Activated T-cell treated with anti-CD3 and anti-CD28 coated beads, Interleukin-2, amount 50 U/mL, for 1 hour (primary cell): ENCODE data around the gene SPINT2.
"Not testable (repeated sequence)": the region's sequence is repeated elsewhere in the genome, so short reads cannot be mapped to it uniquely, and the experiment has no call there.

ENCODE experiments used
- DNase-seq: peaks from one replicate; pipeline ENCODE4 v3.0.0-alpha.2; 2020

SPINT2 gene

GRCh38 chr19:38243279-38243673, 21.1 kb upstream of the SPINT2 start:
- no peak for DNase-seq

- no peak for DNase-seq
Observed at GRCh38 chr19:38245826-38246498, 18.4 kb upstream of the SPINT2 start.

GRCh38 chr19:38247126-38247525, 17.2 kb upstream of the SPINT2 start:
- DNase-seq, result no peak

GRCh38 chr19:38247734-38248268, 16.6 kb upstream of the SPINT2 start:
- no peak for DNase-seq

GRCh38 chr19:38248421-38248820, 16.0 kb upstream of the SPINT2 start:
- no peak for DNase-seq

GRCh38 chr19:38250428-38250820, 13.9 kb upstream of the SPINT2 start:
- DNase-seq, result no peak

GRCh38 chr19:38250821-38251563, 13.4 kb upstream of the SPINT2 start:
- no peak for DNase-seq

- no peak for DNase-seq
Observed at GRCh38 chr19:38251564-38252051, 12.8 kb upstream of the SPINT2 start.

GRCh38 chr19:38252385-38252784, 12.0 kb upstream of the SPINT2 start:
- no peak for DNase-seq

- no peak for DNase-seq
Observed at GRCh38 chr19:38252941-38253691, 11.3 kb upstream of the SPINT2 start.

GRCh38 chr19:38253788-38254187, 10.6 kb upstream of the SPINT2 start:
- no peak for DNase-seq

GRCh38 chr19:38255383-38256014, 8.9 kb upstream of the SPINT2 start:
- no peak for DNase-seq

- not testable (repeated sequence) for DNase-seq
Observed at GRCh38 chr19:38261942-38262341, 2.4 kb upstream of the SPINT2 start.

GRCh38 chr19:38262585-38263268, 1.6 kb upstream of the SPINT2 start:
- no peak for DNase-seq

- DNase-seq, result peak; percentile 83
Observed at GRCh38 chr19:38263689-38264485, 486 bp upstream of the SPINT2 start.

GRCh38 chr19:38265213-38265861, 964 bp downstream of the SPINT2 start:
- no peak for DNase-seq

GRCh38 chr19:38265921-38266429, 1.6 kb downstream of the SPINT2 start:
- no peak for DNase-seq

GRCh38 chr19:38266981-38267597, 2.7 kb downstream of the SPINT2 start:
- no peak for DNase-seq

GRCh38 chr19:38267761-38268483, 3.5 kb downstream of the SPINT2 start:
- DNase-seq, result no peak
